ENCODE results near the gene SV2C. TPM values are rescaled to one million over a fixed set of nuclear protein-coding genes. Genes with fewer than 3 reads are reported as not detected.
"Not testable (repeated sequence)": the region's sequence is repeated elsewhere in the genome, so short reads cannot be mapped to it uniquely, and the experiment has no call there.

Gene SV2C
- under 1 TPM in 1 of 2 donors, not detected in 1; 0.52 TPM for total RNA-seq

DNA sequence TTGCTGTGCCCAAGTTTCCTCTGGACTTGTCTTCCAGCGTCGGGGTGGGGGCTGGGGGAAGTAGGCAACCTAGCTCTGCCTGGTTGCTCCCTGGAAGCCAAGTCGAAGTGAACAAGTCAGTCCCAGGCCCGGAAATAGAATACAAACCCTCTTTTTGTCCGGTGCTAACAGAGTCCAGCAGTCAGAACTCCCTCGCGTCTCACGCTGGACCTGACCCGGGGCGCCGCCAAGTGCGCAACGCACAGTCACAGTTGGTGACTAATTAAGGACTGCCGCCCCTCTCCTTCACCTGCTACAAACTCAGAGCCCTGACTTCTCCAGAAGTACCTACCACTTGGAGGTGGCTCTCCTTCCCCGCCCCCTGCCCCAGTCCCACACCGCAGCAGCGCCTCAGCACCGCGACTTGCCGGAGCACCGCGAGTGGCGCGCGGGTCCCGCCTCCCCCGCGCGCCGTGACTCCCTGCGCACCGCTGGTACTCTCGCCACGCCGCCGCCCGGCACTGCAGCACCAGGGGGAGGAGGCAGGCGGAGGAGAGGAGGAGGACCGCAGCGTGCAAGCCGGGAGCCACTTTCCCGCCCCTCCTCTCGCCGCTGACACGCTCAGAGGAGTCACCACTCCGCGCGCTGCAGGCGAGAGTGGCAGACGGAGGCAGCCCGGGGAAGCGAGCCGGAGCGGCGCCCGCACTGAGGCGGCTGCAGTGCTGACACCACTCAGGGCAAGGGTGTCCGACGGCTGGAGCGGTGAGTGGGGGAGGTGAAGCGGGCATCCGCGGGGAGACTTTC is at the start of gene SV2C:
SV2C (plus strand) TSS at position 612 of the 783 bp plus-strand sequence. CDS start 48,368 bp downstream, outside the sequence.
- Histone ChIP-seq H3K36me3 (replicated peaks in 1 of 2; ENCODE audit: insufficient read depth in 1 of 2, low read depth in 2 of 2) (no peaks in the 10 kb centered on the region), H3K9me3 (no peaks in the 10 kb centered on the region), H3K4me3 (no peak within 1 kb of the TSS), H3K4me1 (peaks cover 28% of the 10 kb centered on the region), H3K27me3 (peaks cover 0 to 10% of the 10 kb centered on the region in 2 donors), H3K27ac (no peak within 1 kb of the TSS)
- 0 to 1% methylated on average over 27 to 56 of the region's 63 CpGs for WGBS, 2 donors
- DNase-seq (peak in 1 of 4 donors; percentile 22), ATAC-seq (no peak)
- TF ChIP-seq, protein P1, sequence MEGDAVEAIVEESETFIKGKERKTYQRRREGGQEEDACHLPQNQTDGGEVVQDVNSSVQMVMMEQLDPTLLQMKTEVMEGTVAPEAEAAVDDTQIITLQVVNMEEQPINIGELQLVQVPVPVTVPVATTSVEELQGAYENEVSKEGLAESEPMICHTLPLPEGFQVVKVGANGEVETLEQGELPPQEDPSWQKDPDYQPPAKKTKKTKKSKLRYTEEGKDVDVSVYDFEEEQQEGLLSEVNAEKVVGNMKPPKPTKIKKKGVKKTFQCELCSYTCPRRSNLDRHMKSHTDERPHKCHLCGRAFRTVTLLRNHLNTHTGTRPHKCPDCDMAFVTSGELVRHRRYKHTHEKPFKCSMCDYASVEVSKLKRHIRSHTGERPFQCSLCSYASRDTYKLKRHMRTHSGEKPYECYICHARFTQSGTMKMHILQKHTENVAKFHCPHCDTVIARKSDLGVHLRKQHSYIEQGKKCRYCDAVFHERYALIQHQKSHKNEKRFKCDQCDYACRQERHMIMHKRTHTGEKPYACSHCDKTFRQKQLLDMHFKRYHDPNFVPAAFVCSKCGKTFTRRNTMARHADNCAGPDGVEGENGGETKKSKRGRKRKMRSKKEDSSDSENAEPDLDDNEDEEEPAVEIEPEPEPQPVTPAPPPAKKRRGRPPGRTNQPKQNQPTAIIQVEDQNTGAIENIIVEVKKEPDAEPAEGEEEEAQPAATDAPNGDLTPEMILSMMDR (IDR thresholded peaks at IDR 0.05) = no peak
- TF ChIP-seq POLR2A (IDR thresholded peaks at IDR 0.05) = no peak
- intact Hi-C loops (cut with DNase I) = no loop called here

GRCh38 chr5:76037736-76038151 is 45.4 kb upstream of the SV2C start:
- H3K27me3 ChIP-seq; ATAC-seq; H3K36me3 ChIP-seq (replicated peaks in 1 of 2; ENCODE audit: insufficient read depth in 1 of 2, low read depth in 2 of 2); H3K9me3 ChIP-seq; intact Hi-C loops (cut with DNase I); H3K27ac ChIP-seq; H3K4me3 ChIP-seq: not testable (repeated sequence)
- WGBS, 2 donors = 5 to 14% methylated on average over 14 to 18 of the region's 18 CpGs
- peaks cover 13% of the 10 kb centered on the region for H3K4me1 ChIP-seq
- peak in 3 of 4 donors; percentile 14 to 19 (median 14) for DNase-seq

DNA sequence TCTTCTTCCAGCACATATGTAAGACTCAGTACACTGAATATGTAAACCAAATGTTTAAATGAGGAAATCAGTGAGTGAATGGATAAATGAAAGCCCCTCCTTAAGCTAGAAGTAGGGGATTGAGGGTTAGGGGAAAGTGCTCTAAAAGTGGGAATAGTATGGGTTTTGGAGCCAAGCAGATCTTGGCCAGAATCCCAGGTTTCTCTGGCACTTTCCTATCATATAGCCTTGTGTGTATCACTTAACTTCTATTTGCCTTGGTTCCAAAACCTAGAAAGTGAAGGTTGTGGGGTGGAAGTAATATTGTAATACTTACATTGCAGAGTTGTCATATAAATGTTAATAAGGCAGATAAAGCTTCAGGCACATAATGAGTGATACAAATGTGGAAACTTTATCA is 45.0 kb upstream of the SV2C start:
- intact Hi-C loops (cut with DNase I) = no loop called here
- H3K27me3 ChIP-seq = no peaks in the 10 kb centered on the region
- H3K27ac ChIP-seq = no peak overlapping the region
- peaks cover 13% of the 10 kb centered on the region for H3K4me1 ChIP-seq
- ATAC-seq = no peak
- no peak for DNase-seq
- no peak overlapping the region for H3K4me3 ChIP-seq
- H3K36me3 ChIP-seq (replicated peaks in 1 of 2; ENCODE audit: insufficient read depth in 1 of 2, low read depth in 2 of 2) = no peaks in the 10 kb centered on the region
- H3K9me3 ChIP-seq = no peaks in the 10 kb centered on the region
- TF ChIP-seq POLR2A (IDR thresholded peaks at IDR 0.05) = no peak
- TF ChIP-seq, protein P1 (IDR thresholded peaks at IDR 0.05) = no peak

DNA sequence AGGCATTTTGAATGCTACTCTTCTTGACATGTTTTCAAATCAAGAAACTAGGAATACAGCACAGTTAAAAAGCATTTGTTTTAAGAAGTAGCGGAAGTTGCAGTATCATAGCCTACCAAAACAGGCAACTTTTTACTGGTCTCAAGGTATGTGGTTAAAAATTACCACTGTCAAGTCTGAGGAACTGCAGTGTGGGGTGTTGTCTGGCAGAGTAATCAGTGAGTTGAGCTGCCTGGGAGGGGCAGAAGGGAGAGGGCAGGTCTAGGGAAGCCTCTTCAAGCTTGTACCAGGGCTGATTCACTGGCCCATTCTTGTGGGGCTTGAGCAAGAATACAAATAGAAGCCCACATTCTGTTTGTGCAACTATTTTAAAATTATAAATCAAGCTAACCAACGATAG is 42.4 kb upstream of the SV2C start:
- H3K9me3 ChIP-seq = no peaks in the 10 kb centered on the region
- H3K36me3 ChIP-seq (replicated peaks in 1 of 2; ENCODE audit: insufficient read depth in 1 of 2, low read depth in 2 of 2) = no peaks in the 10 kb centered on the region
- H3K4me1 ChIP-seq = peaks cover 13% of the 10 kb centered on the region
- H3K27ac ChIP-seq = no peak overlapping the region
- intact Hi-C loops (cut with DNase I) = no loop called here
- no peak for DNase-seq
- ATAC-seq = no peak
- no peaks in the 10 kb centered on the region for H3K27me3 ChIP-seq
- WGBS, 2 donors = 70 to 73% methylated on average over 2 of the region's 2 CpGs
- TF ChIP-seq POLR2A (IDR thresholded peaks at IDR 0.05) = no peak
- TF ChIP-seq, protein P1 (IDR thresholded peaks at IDR 0.05) = no peak
- no peak overlapping the region for H3K4me3 ChIP-seq

DNA sequence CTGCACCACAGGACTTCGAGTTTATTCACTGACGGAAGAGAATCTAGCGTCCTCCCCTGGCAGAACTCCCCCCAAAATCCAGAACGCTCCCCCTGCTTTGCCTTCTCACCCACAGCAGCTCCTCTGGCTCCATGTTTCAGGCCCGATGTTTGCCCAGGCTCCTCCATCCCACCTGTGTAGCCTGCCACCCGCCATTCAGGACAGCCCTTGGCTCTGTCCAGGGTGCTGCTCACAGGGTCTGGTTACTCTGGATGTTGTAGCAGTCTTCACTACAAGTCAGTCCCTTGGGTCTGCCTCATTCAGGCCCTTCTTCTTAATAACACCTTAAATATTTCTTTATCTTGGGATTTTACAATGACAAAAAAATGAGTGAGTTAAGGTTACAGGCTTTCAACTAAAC is 41.3 kb upstream of the SV2C start:
- H3K27ac ChIP-seq = no peak overlapping the region
- intact Hi-C loops (cut with DNase I) = no loop called here
- no peaks in the 10 kb centered on the region for H3K27me3 ChIP-seq
- WGBS, 2 donors = 42 to 45% methylated on average over 6 of the region's 6 CpGs
- no peaks in the 10 kb centered on the region for H3K9me3 ChIP-seq
- ATAC-seq = no peak
- H3K4me3 ChIP-seq = no peak overlapping the region
- H3K4me1 ChIP-seq = peaks cover 13% of the 10 kb centered on the region
- TF ChIP-seq, protein P1 (IDR thresholded peaks at IDR 0.05) = no peak
- no peak for TF ChIP-seq POLR2A (IDR thresholded peaks at IDR 0.05)
- H3K36me3 ChIP-seq (replicated peaks in 1 of 2; ENCODE audit: insufficient read depth in 1 of 2, low read depth in 2 of 2) = no peaks in the 10 kb centered on the region
- DNase-seq = no peak
